ENCODE results near the gene NRF1. TPM values are rescaled to one million over a fixed set of nuclear protein-coding genes. Genes with fewer than 3 reads are reported as not detected.
"Not testable (repeated sequence)": the region's sequence is repeated elsewhere in the genome, so short reads cannot be mapped to it uniquely, and the experiment has no call there.

Gene NRF1
- total RNA-seq, 3 donors from 2014 or later, result 13.3 to 21.8 (median 17.4) TPM

GRCh38 chr7:129571201-129571600 lies 40.3 kb upstream of the NRF1 start:
- no peak overlapping the region for H3K4me3 ChIP-seq
- intact Hi-C loops (cut with DNase I, micrococcal nuclease), result no loop called here
- TF ChIP-seq CTCF (IDR thresholded peaks at IDR 0.05), result no peak
- no peaks in the 10 kb centered on the region for H3K9me3 ChIP-seq
- no peaks in the 10 kb centered on the region for H3K4me1 ChIP-seq (ENCODE audit: low read depth)
- ATAC-seq, result no peak
- DNase-seq, result no peak
- H3K36me3 ChIP-seq (ENCODE audit: low read depth), result no peaks in the 10 kb centered on the region

GRCh38 chr7:129572205-129572604 lies 39.3 kb upstream of the NRF1 start:
- no peak for TF ChIP-seq CTCF (IDR thresholded peaks at IDR 0.05)
- intact Hi-C loops (cut with DNase I, micrococcal nuclease), result no loop called here
- H3K4me1 ChIP-seq (ENCODE audit: low read depth), result no peaks in the 10 kb centered on the region
- no peaks in the 10 kb centered on the region for H3K9me3 ChIP-seq
- DNase-seq (no peak), ATAC-seq (no peak)
- no peaks in the 10 kb centered on the region for H3K36me3 ChIP-seq (ENCODE audit: low read depth)
- H3K4me3 ChIP-seq, result no peak overlapping the region

GRCh38 chr7:129574487-129574886 lies 37.0 kb upstream of the NRF1 start:
- H3K4me1 ChIP-seq (ENCODE audit: low read depth), result no peaks in the 10 kb centered on the region
- DNase-seq (no peak), ATAC-seq (peak; percentile 76)
- no peaks in the 10 kb centered on the region for H3K36me3 ChIP-seq (ENCODE audit: low read depth)
- no peak overlapping the region for H3K4me3 ChIP-seq
- peaks cover 14% of the 10 kb centered on the region for H3K9me3 ChIP-seq
- no peak for TF ChIP-seq CTCF (IDR thresholded peaks at IDR 0.05)
- intact Hi-C loops (cut with DNase I, micrococcal nuclease), result no loop called here

- DNase-seq, result no peak
- no peak for TF ChIP-seq CTCF (IDR thresholded peaks at IDR 0.05)
- no peak for ATAC-seq
- Histone ChIP-seq H3K9me3 (peaks cover 14% of the 10 kb centered on the region), H3K36me3 (ENCODE audit: low read depth) (no peaks in the 10 kb centered on the region), H3K4me3 (no peak overlapping the region), H3K4me1 (ENCODE audit: low read depth) (no peaks in the 10 kb centered on the region)
- intact Hi-C loops (cut with DNase I, micrococcal nuclease), result no loop called here
Observed at GRCh38 chr7:129575699-129576098, 35.8 kb upstream of the NRF1 start.

- H3K4me3 ChIP-seq, result no peak overlapping the region
- intact Hi-C loops (cut with DNase I, micrococcal nuclease), result no loop called here
- TF ChIP-seq CTCF (IDR thresholded peaks at IDR 0.05), result no peak
- peaks cover 14% of the 10 kb centered on the region for H3K9me3 ChIP-seq
- H3K36me3 ChIP-seq (ENCODE audit: low read depth), result no peaks in the 10 kb centered on the region
- H3K4me1 ChIP-seq (ENCODE audit: low read depth), result no peaks in the 10 kb centered on the region
- no peak for DNase-seq
- ATAC-seq, result no peak
Observed at GRCh38 chr7:129576138-129576537, 35.4 kb upstream of the NRF1 start.

GRCh38 chr7:129578829-129579228 lies 32.7 kb upstream of the NRF1 start:
- intact Hi-C loops (cut with DNase I, micrococcal nuclease), result no loop called here
- Histone ChIP-seq H3K9me3 (peaks cover 14% of the 10 kb centered on the region), H3K4me1 (ENCODE audit: low read depth) (no peaks in the 10 kb centered on the region), H3K4me3 (no peak overlapping the region), H3K36me3 (ENCODE audit: low read depth) (no peaks in the 10 kb centered on the region)
- no peak for ATAC-seq
- DNase-seq, result no peak
- TF ChIP-seq CTCF (IDR thresholded peaks at IDR 0.05), result no peak

GRCh38 chr7:129586179-129586578 lies 25.3 kb upstream of the NRF1 start:
- H3K36me3 ChIP-seq (ENCODE audit: low read depth); H3K4me1 ChIP-seq (ENCODE audit: low read depth); intact Hi-C loops (cut with DNase I, micrococcal nuclease); DNase-seq; ATAC-seq; H3K4me3 ChIP-seq: not testable (repeated sequence)
- peaks cover 42% of the 10 kb centered on the region for H3K9me3 ChIP-seq

All from mucosa of descending colon (tissue), 3 donors.